Prostate gland (tissue), 2 donors: ENCODE results near the gene PHLPP1. TPM values are rescaled to one million over a fixed set of nuclear protein-coding genes. Genes with fewer than 3 reads are reported as not detected.

Experiments
- DNase-seq: peaks from one replicate; pipeline ENCODE4 v3.0.0-alpha.2; 2019; ENCODE audit warnings: low spot score
- H3K27ac ChIP-seq, 2 donors: fragments of 200-600 bp; sonication (generic); 2 replicates each; pipeline ENCODE4 v1.5.1; 2017 to 2019
- H3K27me3 ChIP-seq: fragments of 200-600 bp; sonication (generic); replicated peaks from 2 replicates; pipeline ENCODE4 v1.5.1; 2019; ENCODE audit not compliant: insufficient read depth
- H3K36me3 ChIP-seq, 2 donors: fragments of 200-600 bp; sonication (generic); 1 replicate in 1 of 2; 2 replicates in 1 of 2; pipeline versions ENCODE4 v1.5.1 to v1.8.1; 2017 to 2019
- H3K4me1 ChIP-seq: fragments of 200-600 bp; sonication (generic); replicated peaks from 2 replicates; pipeline ENCODE4 v1.5.1; 2019
- H3K4me3 ChIP-seq, 2 donors: fragments of 200-600 bp; sonication (generic); 2 replicates each; pipeline ENCODE4 v1.5.1; 2017 to 2019
- H3K9me3 ChIP-seq: fragments of 200-600 bp; sonication (generic); 2 replicates; pipeline ENCODE4 v1.5.1; 2017
- POLR2A ChIP-seq: fragments of 450-650 bp; IDR thresholded peaks from one replicate; pipeline ENCODE4 v1.6.1; 2016; ENCODE audit warnings: antibody characterized with exemption, mild to moderate bottlenecking
- POLR2AphosphoS5 ChIP-seq: sonication (generic); formaldehyde crosslinking; IDR thresholded peaks from one replicate; pipeline ENCODE4 v1.6.1; 2017; ENCODE audit warnings: antibody characterized with exemption
- WGBS: methylation state at CpG from one replicate; pipeline ENCODE4 v1.1.5; 2018; 5-methylcytosine and 5-hydroxymethylcytosine counted together
- intact Hi-C: fragments of 100-400 bp; cut with DNase I; formaldehyde crosslinking; loops from one replicate; pipeline ENCODE4 v1.14.2; 2022
- total RNA-seq, 2 donors: library from RNA; depleted of rRNA; stranded (reverse); fragments of >200 nt; gene quantifications; one replicate each; pipeline ENCODE4 v1.1.0, GENCODE V29; 2016
- TF ChIP-seq, protein P1 (sequence below), 4 experiments: fragments of 200-600 bp in 2 of 4; fragments of 450-650 bp in 2 of 4; sonication (generic) in 2 of 4; IDR thresholded peaks; 1 replicate in 3 of 4; 2 replicates in 1 of 4; pipeline ENCODE4 v1.5.1; 2016 to 2019; ENCODE audit warnings: antibody characterized with exemption in 4 of 4, mild to moderate bottlenecking in 2 of 4, moderate library complexity in 2 of 4

The PHLPP1 gene
- total RNA-seq, 2 donors from 2014 or later = 16.8 to 44.1 TPM

DNA sequence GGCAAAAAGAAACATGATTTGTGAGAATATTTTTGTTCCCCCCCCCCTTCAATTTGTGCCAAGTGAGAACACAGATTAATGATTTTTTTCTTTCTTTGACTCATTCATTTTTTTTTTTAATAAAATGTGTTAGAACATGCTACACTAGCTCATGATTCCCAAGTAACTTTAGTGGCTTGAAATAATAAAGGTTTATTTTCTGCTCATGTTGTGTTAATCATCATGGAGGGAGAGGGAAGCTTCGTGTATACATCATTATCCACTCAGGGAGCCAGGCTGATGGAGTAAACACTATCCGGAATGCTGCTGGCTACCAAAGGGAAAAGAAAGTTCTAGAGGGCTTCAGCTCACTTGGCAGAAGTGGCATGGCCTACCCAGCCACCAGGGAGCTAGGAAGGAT is 40.6 kb downstream of the PHLPP1 start:
- no peak for DNase-seq
- WGBS = 91% methylated on average over 2 of the region's 2 CpGs
- Histone ChIP-seq H3K4me1 (no peaks in the 10 kb centered on the region), H3K27ac (no peak overlapping the region), H3K9me3 (no peaks in the 10 kb centered on the region), H3K27me3 (no peaks in the 10 kb centered on the region), H3K4me3 (no peak overlapping the region), H3K36me3 (no peaks in the 10 kb centered on the region)
- intact Hi-C loops = no loop called here
- TF ChIP-seq, protein P1, sequence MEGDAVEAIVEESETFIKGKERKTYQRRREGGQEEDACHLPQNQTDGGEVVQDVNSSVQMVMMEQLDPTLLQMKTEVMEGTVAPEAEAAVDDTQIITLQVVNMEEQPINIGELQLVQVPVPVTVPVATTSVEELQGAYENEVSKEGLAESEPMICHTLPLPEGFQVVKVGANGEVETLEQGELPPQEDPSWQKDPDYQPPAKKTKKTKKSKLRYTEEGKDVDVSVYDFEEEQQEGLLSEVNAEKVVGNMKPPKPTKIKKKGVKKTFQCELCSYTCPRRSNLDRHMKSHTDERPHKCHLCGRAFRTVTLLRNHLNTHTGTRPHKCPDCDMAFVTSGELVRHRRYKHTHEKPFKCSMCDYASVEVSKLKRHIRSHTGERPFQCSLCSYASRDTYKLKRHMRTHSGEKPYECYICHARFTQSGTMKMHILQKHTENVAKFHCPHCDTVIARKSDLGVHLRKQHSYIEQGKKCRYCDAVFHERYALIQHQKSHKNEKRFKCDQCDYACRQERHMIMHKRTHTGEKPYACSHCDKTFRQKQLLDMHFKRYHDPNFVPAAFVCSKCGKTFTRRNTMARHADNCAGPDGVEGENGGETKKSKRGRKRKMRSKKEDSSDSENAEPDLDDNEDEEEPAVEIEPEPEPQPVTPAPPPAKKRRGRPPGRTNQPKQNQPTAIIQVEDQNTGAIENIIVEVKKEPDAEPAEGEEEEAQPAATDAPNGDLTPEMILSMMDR (IDR thresholded peaks at IDR 0.05) = no peak
- TF ChIP-seq POLR2AphosphoS5 (no peak), POLR2A (no peak)

DNA sequence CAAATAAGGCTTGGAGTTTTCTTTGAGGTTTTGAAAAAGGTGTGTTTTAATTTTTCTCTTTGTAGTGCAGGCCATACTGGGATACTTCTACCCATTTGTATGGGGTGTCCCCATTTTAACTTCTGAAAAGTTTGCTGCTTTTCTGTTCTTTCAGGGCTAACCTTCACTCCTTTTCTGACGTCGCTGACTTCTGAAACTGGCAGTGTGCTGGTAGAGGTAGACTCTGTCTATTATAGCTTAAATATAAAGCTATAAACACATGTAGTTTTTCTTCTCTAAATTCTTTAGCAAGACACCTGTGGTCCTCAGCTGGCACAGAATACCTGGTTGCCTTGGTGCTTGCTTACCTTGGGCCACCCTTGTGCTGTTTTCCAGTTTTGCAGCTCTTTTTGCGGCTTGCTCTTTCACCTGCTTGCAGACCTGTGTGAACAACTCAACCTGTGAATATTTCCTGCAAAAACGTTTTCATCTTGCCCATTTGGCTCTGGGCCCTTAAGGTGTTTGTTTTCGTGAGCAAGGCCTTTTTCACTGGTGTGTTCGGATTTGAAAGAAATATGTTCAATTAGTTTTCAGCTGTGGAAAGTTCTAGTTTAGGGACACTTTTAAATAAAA is 42.2 kb downstream of the PHLPP1 start:
- H3K36me3 ChIP-seq = no peaks in the 10 kb centered on the region
- no peaks in the 10 kb centered on the region for H3K9me3 ChIP-seq
- H3K4me3 ChIP-seq = no peak overlapping the region
- H3K4me1 ChIP-seq = no peaks in the 10 kb centered on the region
- DNase-seq = no peak
- TF ChIP-seq POLR2A (no peak), POLR2AphosphoS5 (no peak)
- TF ChIP-seq, protein P1 (IDR thresholded peaks at IDR 0.05) = no peak
- H3K27ac ChIP-seq = no peak overlapping the region
- intact Hi-C loops = no loop called here
- WGBS = 31% methylated on average over 6 of the region's 6 CpGs
- no peaks in the 10 kb centered on the region for H3K27me3 ChIP-seq

DNA sequence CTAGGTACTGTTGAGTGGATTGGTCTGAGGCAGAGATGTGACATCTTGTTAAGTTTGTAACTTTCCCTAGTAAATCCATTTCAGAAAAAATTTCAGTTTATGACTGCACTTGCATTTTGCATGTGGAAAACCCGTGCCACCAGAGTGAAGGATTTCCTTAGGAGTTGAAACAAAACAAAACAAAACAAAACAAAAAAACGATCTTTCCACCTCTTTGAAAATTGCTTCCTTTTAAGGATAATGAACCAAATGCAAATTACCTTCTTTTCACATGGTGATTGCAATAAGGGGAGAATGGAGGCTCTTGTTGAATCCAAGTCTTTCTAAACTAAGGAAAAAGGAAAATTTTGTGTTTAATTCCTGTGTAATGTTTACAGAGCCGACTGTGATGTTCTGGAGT is 43.2 kb downstream of the PHLPP1 start:
- DNase-seq = no peak
- 71% methylated on average over 3 of the region's 3 CpGs for WGBS
- Histone ChIP-seq H3K27me3 (no peaks in the 10 kb centered on the region), H3K9me3 (no peaks in the 10 kb centered on the region), H3K4me1 (no peaks in the 10 kb centered on the region), H3K4me3 (no peak overlapping the region), H3K36me3 (no peaks in the 10 kb centered on the region), H3K27ac (no peak overlapping the region)
- TF ChIP-seq POLR2A (no peak), POLR2AphosphoS5 (no peak)
- TF ChIP-seq, protein P1 (IDR thresholded peaks at IDR 0.05) = no peak
- intact Hi-C loops = no loop called here

DNA sequence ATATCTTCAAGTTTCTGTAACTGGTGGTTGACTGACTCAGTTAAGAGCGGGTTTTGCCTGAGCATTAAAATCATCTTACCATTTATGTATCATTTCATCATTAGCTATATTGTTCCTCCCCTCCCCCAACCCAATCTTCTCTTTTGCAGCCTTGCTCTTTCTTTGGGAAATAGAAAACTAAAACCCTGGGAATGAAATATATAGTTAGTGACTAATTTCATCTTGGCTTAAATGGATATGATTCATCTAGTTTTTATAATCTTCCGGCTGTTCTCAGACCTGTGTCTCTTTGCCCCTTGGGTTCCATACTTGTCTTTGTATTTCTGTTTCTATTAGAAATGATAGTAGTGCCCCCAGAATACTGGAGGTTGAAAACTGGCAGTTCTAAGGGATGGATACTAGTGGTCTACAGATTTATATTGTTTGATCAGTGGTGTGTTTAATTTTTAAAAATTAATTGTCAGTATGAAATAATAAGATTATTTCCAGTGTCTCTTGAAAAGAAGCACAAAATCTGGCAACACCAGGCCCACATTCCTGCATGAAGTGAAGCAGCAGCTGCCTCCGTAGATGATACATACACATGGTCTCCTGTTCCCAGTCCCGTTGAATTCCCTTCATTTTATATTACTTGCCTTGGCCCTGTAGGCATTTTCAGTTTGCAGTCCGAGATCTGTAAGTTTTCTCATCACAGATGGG is 44.5 kb downstream of the PHLPP1 start:
- 77% methylated on average over 5 of the region's 5 CpGs for WGBS
- no peaks in the 10 kb centered on the region for H3K27me3 ChIP-seq
- H3K36me3 ChIP-seq = no peaks in the 10 kb centered on the region
- no peak for DNase-seq
- no peaks in the 10 kb centered on the region for H3K4me1 ChIP-seq
- no peak overlapping the region for H3K4me3 ChIP-seq
- TF ChIP-seq POLR2AphosphoS5 = no peak
- no peak for TF ChIP-seq POLR2A
- TF ChIP-seq, protein P1 (IDR thresholded peaks at IDR 0.05) = no peak
- no peak overlapping the region for H3K27ac ChIP-seq
- no peaks in the 10 kb centered on the region for H3K9me3 ChIP-seq
- intact Hi-C loops = no loop called here

DNA sequence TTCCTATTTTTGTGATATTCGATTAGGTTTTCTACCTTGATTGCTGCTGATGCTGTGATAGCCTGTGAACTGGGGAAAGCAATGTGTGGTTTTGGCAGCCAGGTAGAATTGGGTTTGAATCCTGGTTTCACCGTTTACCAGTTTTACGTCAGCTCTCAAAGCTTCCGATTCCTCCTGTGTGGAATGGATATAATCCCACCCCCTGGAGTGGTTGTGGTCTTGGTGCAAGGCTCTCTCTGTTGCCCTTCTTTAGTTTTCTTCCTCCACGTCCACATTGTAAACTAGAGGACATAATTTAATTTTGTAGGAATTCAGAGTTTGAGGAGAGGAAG is 45.0 kb downstream of the PHLPP1 start:
- Histone ChIP-seq H3K4me3 (no peak overlapping the region), H3K27ac (no peak overlapping the region), H3K4me1 (no peaks in the 10 kb centered on the region), H3K9me3 (no peaks in the 10 kb centered on the region), H3K36me3 (no peaks in the 10 kb centered on the region), H3K27me3 (no peaks in the 10 kb centered on the region)
- no peak for DNase-seq
- intact Hi-C loops = no loop called here
- no peak for TF ChIP-seq POLR2AphosphoS5
- TF ChIP-seq, protein P1 (IDR thresholded peaks at IDR 0.05) = no peak
- no peak for TF ChIP-seq POLR2A
- WGBS = 83% methylated on average over 5 of the region's 5 CpGs
